Skin of body (tissue), 2 donors: Measurements from ENCODE around the gene TMEM255A. TPM values are rescaled to one million over a fixed set of nuclear protein-coding genes. Genes with fewer than 3 reads are reported as not detected.

ENCODE experiments used
- DNase-seq: peaks from one replicate; lab custom pipeline; 2025; lab: John Stamatoyannopoulos, UW
- total RNA-seq: library from RNA; depleted of rRNA; stranded (reverse); fragments of >200 nt; gene quantifications from one replicate; pipeline ENCODE4 v1.2.3, GENCODE V29; 2014

TMEM255A gene
- total RNA-seq, 1 donor from 2014 or later, result 0.69 TPM

DNA sequence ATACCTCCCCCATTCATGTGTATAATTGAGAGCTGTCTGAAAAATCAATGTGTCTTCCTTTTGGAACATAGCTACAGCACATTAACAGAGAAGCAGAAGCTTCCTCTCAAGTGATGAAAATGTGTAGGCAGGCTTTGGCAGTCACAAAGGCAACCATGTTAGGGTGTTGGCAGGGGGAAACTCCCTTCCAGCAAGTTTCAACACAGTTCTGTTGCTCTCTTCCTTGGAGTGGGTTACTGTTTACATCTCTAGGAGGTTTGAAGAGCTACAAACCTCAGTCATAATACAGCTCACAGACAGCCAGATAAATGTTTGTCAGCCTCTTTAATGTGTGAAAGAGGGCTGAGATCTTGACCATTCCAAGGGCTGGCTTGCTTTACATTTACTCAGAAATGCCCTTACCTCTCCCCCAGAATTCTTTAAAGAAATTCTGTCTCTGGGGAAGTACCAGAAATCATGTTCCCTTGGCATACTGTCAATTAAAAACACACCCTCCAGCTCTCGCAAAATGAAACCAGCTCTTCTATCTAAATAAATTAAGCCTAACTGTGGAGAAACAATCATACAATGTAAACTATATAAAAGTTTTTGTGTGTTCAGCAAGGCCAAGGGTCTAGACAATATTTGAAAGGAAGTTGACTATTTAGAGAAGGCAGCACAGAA is 41.8 kb downstream of the TMEM255A start:
- no peak for DNase-seq

- DNase-seq, result no peak
Observed at GRCh38 chrX:120264341-120264740, 46.9 kb downstream of the TMEM255A start.

DNA sequence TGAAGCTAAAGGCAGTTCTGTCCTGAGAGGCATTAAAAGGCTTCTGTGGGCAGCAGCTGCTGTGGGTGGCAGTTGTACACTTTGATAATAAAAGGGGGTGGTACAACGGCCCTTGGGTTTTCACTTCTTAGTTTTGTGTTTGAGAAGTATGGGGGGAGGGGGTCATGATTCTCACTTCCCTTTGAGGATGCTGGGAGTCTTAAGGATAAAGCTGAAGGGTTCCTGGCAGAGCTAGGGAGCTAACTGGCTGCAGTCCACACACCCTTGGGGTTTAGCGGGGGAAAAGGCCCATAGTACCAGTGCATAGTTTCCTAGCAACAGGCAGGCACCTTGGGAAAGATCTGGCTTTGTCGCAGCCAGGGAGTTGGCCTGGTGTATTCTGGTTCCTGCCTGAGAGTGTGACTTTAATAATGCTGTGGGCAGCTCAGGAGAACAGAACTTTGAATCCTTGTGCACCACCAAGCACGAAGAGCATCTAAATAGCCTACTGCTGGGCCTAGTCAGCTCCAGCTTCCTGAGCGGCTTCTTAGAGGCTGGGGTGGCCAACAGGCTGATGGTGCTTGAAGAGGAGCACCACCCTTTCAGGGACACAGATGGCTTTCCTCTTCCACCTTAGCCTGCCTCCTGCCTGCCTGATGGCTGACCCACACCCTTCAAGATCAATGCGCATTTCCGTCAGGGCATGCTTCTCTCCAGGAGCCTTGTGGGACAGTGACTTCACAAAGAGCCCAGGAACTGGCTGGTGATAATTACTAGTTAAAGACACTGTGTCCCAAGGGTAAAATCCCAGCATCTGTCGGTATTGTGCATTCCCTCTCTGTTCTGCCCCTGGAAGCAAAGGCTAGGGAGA is 48.2 kb downstream of the TMEM255A start:
- DNase-seq, result no peak

DNA sequence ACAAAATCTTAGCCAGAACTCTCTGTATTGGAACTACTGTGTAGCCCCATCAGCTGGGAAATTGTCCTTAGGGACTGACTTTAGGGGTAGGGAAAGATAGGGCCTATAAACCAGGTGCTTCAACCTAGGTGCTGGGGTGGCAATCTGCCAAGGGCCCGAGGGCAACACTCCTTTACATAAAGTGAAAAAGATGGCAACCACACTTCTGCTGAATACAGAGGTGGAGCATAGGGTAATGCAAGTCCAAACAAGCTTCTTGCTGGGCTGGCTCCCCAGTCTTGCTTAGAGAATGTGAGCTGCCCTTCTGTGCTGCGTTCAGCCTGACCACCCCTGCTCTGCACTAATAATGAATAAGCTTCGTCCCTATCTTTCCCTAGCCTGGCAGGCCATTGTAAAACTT is 50.9 kb downstream of the TMEM255A start:
- peak; percentile 0 for DNase-seq

- no peak for DNase-seq
Observed at GRCh38 chrX:120253784-120254183, 57.5 kb downstream of the TMEM255A start.

- peak; percentile 0 for DNase-seq
Observed at GRCh38 chrX:120251471-120252011, 59.7 kb downstream of the TMEM255A start.

DNA sequence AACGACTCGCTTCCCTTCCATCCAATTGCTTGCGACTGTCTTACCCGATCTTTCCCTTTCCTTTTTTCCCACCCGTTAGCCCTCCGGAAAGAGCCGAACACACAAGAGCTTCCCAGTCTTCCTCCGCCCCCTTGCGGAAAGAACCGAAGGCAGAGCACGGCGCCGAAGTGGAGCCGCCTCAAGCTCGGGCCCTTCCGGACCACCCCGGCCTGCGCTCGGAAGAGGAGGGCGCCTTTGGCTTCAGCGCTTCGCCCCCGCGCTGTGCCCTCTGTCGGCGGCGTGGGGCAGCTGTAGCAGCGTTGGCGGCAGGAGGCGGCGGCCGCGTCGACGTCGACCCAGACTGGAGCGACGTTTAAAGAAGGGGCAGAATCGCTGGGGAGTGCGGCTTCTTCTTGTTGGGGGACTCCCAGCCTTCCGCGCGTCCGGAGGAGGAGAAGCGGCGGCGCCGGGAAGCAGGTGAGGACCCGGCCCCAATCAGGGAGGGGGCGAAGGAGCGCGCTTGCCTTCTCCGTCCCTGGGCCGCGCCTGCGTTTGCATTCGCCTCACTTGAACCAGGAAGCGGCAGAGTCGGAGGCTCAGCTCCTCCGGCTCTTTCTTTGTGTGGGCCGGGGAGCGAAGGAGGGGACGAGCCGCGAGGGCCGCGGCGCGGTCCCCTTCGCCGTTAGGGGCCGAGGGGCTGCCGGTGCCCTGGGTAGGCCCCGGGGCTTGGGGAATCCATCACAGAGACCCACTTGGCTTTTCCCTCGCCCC is 60.6 kb downstream of the TMEM255A start, which contains the start of gene ZBTB33:
Gene ZBTB33, plus strand, starts transcription at position 291 of the 750 bp plus-strand sequence. CDS start 2,604 bp downstream, outside the sequence.
- peak; percentile 90 for DNase-seq

DNA sequence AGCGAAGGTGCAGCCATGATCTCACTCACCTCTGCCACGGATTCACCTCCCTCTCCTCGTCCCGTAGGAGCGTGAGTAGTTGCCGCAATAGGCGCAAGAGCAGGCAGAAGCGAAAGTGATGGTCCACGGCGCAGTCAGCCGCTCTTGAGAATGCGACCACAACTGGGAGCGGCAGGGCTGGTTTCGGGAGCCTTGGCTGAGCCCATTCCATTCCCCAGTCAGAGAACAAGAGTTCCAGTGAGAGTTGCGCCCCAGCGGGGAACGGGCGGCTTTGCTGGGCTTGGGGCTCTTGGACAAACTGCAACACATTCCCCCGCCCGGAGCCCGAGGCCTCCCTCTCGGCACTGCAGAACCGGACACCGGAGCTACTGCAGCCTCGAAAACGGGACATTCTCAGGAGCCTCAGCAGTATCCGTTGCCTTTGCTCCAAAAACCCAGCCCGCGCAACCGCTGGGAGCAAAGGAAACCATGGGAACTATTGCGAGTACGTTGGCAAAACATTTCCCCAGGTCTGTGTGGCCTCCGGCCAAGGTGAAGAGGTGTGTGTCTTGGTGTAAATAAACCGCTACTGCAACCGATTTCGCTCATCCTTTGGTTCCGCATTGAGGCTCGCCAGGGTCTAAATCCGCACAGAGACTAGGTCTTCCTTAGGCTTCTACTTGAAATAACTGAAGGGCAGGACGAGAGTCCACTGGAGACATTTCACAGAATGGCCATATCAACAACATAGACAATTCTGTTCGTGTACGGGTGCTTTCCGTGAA is 66.3 kb downstream of the TMEM255A start:
- DNase-seq, result peak; percentile 74

- no peak for DNase-seq
Observed at GRCh38 chrX:120244395-120244734, 66.9 kb downstream of the TMEM255A start.

DNA sequence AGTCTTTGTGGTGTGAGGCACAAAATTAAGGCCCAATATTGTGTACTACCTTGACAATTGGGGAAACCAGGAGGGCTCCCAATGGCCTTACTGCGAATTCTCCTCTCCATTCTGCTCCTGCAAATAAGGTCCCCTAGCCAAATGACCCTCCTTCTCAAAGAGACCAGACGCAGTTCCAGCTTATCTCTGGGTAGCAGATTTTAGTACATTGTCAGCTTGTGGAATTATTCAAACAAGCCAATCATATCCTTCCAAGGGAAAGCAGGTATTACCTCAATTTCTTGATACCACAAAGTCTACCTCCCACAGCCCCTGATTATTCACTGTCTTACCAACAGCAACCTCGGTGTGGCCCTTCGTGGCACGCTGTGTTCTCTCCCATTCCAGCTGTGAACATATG is 68.4 kb downstream of the TMEM255A start:
- DNase-seq, result no peak

GRCh38 chrX:120238933-120239332 is 72.3 kb downstream of the TMEM255A start:
- DNase-seq, result no peak

DNA sequence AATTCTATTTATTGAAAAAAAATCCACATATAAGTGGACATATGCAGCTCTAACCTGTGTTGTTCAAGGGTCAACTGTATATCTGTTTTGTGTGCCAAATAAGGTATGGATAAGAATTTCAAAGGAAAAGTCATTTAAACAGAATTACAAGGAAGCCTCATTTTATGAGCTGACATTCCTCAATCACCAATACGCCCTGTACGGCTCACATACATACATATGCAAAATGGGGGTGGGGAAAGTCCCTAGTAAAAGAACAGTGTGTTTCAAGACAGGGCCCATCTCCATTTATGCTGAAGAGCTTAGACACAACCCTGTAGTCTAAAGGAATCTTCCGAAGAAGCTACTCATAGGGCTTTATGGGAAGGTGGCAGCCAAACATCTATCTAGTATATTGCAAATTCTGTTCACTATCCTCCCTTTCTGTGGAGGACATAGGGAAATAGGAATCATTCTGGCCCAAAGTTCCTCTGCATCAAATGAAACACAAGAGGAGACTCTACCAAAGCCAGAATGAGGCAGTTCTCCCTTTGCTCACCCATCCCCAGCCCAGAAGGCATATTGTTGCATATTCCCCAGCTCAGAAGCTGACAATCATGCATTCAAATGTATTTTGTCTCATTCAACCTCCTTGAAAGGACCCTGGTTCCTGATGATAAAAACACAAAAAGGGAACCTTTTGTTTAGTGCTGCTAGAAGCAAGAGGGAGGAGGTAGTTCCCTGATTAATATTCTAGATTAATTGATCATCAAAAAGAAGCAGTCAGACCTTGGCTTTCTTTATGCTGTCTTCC is 74.4 kb downstream of the TMEM255A start:
- no peak for DNase-seq

GRCh38 chrX:120235284-120235683 is 76.0 kb downstream of the TMEM255A start:
- no peak for DNase-seq

GRCh38 chrX:120228187-120228908 is 82.9 kb downstream of the TMEM255A start:
- no peak for DNase-seq

DNA sequence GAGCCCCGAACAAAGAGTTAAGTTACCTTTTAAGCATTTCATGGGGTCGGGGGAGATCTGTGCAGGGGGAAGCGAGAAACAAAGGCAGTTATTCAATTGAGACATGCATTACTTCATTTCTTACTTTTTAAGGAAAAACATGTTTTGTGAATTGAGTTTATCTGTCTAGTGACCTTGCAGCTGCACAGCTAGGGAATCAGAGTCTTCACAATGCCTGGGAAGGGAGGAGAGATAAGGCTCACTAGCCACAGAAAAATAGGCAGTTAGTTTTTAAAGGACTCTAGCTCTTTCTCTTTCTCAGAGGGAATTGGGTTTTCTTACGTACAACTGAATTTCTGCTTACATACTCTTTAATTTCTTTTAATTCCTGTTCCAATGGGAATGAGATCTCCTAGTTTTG is 86.9 kb downstream of the TMEM255A start:
- no peak for DNase-seq

GRCh38 chrX:120223374-120223773 is 87.9 kb downstream of the TMEM255A start:
- no peak for DNase-seq

DNA sequence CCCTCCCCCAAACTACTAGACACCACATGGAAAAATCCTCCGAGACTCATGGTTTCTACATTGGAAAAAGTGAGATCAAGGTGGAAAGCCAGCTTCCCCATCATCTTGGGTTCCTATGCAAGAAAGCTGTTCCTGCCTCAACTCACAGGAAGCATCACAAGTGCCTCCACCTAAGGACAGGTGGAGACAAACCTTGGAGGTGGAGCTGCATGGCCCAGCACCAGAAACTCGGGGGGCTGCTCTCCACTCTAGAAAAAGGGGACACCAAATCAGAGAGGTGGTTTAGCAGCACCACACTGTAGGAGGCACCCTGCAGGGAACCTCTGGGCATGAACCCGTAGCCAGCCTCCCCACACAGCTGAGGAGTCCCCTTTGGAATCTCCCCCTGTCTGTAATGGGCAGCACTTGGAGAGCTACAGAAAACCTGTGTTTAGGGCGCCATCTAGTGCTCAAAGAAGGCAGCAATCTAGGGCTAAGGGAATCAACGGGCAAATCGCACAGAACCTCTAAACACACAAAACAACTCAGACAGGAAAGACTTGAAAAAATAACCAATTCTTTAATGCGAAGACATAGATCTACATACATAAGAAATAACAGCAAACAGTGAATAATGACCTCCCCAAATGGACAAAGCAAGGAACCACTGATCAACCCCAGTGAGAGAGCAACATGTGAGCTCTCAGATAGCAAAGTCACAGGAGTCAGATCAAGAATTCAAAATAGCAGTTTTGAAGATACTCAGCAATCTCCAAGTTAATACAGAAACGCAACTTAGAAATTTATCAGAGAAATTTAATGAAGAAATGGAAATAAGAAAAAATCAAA is 97.6 kb downstream of the TMEM255A start:
- DNase-seq, result peak; percentile 3
